ENCODE data around the gene ZNF407. TPM values are rescaled to one million over a fixed set of nuclear protein-coding genes. Genes with fewer than 3 reads are reported as not detected.

The ZNF407 gene
- total and polyA plus RNA-seq, 2 donors from 2014 or later, result 2.5 to 17.8 TPM

GRCh38 chr18:74760026-74760425, 162.4 kb downstream of the ZNF407 start:
- peaks cover 0 to 2% (median 0%) of the 10 kb centered on the region in 3 donors for H3K9me3 ChIP-seq (ENCODE audit: control insufficient read depth in 2 of 3, insufficient read depth in 1 of 3, low read length in 3 of 3)
- intact Hi-C loops (cut with DNase I), result no loop called here
- H3K27ac ChIP-seq (ENCODE audit: low read depth in 2 of 2, low read length in 2 of 2), result no peak overlapping the region
- no peak for DNase-seq
- no peak overlapping the region for H3K9ac ChIP-seq (ENCODE audit: low read length in 3 of 3)
- no peaks in the 10 kb centered on the region for H3K4me1 ChIP-seq (ENCODE audit: control insufficient read depth in 2 of 3, insufficient read depth in 2 of 3, low read depth in 1 of 3, low read length in 3 of 3)
- FAIRE-seq, result no peak
- no peaks in the 10 kb centered on the region for H3K27me3 ChIP-seq (ENCODE audit: control insufficient read depth, insufficient read depth, low read length)
- TF ChIP-seq CTCF (IDR thresholded peaks at IDR 0.05; ENCODE audit: borderline replicate concordance, extremely low read depth, insufficient read depth), result no peak
- H3K4me3 ChIP-seq (ENCODE audit: low read length in 3 of 3), result no peak overlapping the region
- H3K36me3 ChIP-seq (ENCODE audit: control insufficient read depth in 2 of 3, insufficient read depth in 3 of 3, low read length in 3 of 3), result no peaks in the 10 kb centered on the region

GRCh38 chr18:74760436-74760835, 162.8 kb downstream of the ZNF407 start:
- Histone ChIP-seq H3K27me3 (ENCODE audit: control insufficient read depth, insufficient read depth, low read length) (no peaks in the 10 kb centered on the region), H3K9ac (ENCODE audit: low read length in 3 of 3) (no peak overlapping the region), H3K36me3 (ENCODE audit: control insufficient read depth in 2 of 3, insufficient read depth in 3 of 3, low read length in 3 of 3) (no peaks in the 10 kb centered on the region), H3K9me3 (ENCODE audit: control insufficient read depth in 2 of 3, insufficient read depth in 1 of 3, low read length in 3 of 3) (peaks cover 0 to 2% (median 0%) of the 10 kb centered on the region in 3 donors), H3K4me3 (ENCODE audit: low read length in 3 of 3) (no peak overlapping the region), H3K4me1 (ENCODE audit: control insufficient read depth in 2 of 3, insufficient read depth in 2 of 3, low read depth in 1 of 3, low read length in 3 of 3) (no peaks in the 10 kb centered on the region), H3K27ac (ENCODE audit: low read depth in 2 of 2, low read length in 2 of 2) (no peak overlapping the region)
- no peak for FAIRE-seq
- intact Hi-C loops (cut with DNase I), result no loop called here
- DNase-seq, result no peak
- TF ChIP-seq CTCF (IDR thresholded peaks at IDR 0.05; ENCODE audit: borderline replicate concordance, extremely low read depth, insufficient read depth), result no peak

GRCh38 chr18:74766251-74766650, 168.6 kb downstream of the ZNF407 start:
- no peaks in the 10 kb centered on the region for H3K27me3 ChIP-seq (ENCODE audit: control insufficient read depth, insufficient read depth, low read length)
- FAIRE-seq, result no peak
- TF ChIP-seq CTCF (IDR thresholded peaks at IDR 0.05; ENCODE audit: borderline replicate concordance, extremely low read depth, insufficient read depth), result no peak
- no peaks in the 10 kb centered on the region for H3K36me3 ChIP-seq (ENCODE audit: control insufficient read depth in 2 of 3, insufficient read depth in 3 of 3, low read length in 3 of 3)
- no peaks in the 10 kb centered on the region for H3K4me1 ChIP-seq (ENCODE audit: control insufficient read depth in 2 of 3, insufficient read depth in 2 of 3, low read depth in 1 of 3, low read length in 3 of 3)
- H3K27ac ChIP-seq (ENCODE audit: low read depth in 2 of 2, low read length in 2 of 2), result no peak overlapping the region
- H3K9ac ChIP-seq (ENCODE audit: low read length in 3 of 3), result no peak overlapping the region
- DNase-seq, result no peak
- intact Hi-C loops (cut with DNase I), result no loop called here
- H3K9me3 ChIP-seq (ENCODE audit: control insufficient read depth in 2 of 3, insufficient read depth in 1 of 3, low read length in 3 of 3), result no peaks in the 10 kb centered on the region
- no peak overlapping the region for H3K4me3 ChIP-seq (ENCODE audit: low read length in 3 of 3)

GRCh38 chr18:74768096-74768495, 170.4 kb downstream of the ZNF407 start:
- Histone ChIP-seq H3K4me1 (ENCODE audit: control insufficient read depth in 2 of 3, insufficient read depth in 2 of 3, low read depth in 1 of 3, low read length in 3 of 3) (no peaks in the 10 kb centered on the region), H3K4me3 (ENCODE audit: low read length in 3 of 3) (no peak overlapping the region), H3K9me3 (ENCODE audit: control insufficient read depth in 2 of 3, insufficient read depth in 1 of 3, low read length in 3 of 3) (no peaks in the 10 kb centered on the region), H3K36me3 (ENCODE audit: control insufficient read depth in 2 of 3, insufficient read depth in 3 of 3, low read length in 3 of 3) (no peaks in the 10 kb centered on the region), H3K27ac (ENCODE audit: low read depth in 2 of 2, low read length in 2 of 2) (no peak overlapping the region), H3K27me3 (ENCODE audit: control insufficient read depth, insufficient read depth, low read length) (no peaks in the 10 kb centered on the region), H3K9ac (ENCODE audit: low read length in 3 of 3) (no peak overlapping the region)
- no peak for TF ChIP-seq CTCF (IDR thresholded peaks at IDR 0.05; ENCODE audit: borderline replicate concordance, extremely low read depth, insufficient read depth)
- DNase-seq (no peak), FAIRE-seq (no peak)
- intact Hi-C loops (cut with DNase I), result no loop called here
